Calu3 (cell line): ENCODE results near the gene ZNF639. TPM values are rescaled to one million over a fixed set of nuclear protein-coding genes. Genes with fewer than 3 reads are reported as not detected.

Experiments used
- BruUV-seq: library from RNA; stranded (reverse); fragments of 400-500 nt; replicated peaks from 2 replicates; lab custom pipeline; 2021; lab: Mats Ljungman, UMichigan
- CTCF ChIA-PET: fragments of 300-600 bp; sonication (Branson Sonifier 250); formaldehyde crosslinking; loops from one replicate; lab custom pipeline; 2022; ENCODE audit warnings: antibody characterized with exemption; lab: Charles Lee
- DNase-seq: peaks from one replicate; pipeline ENCODE4 v3.0.0; 2022
- H3K27ac Mint-ChIP-seq: one replicate; pipeline ENCODE4 v1.8.0; 2022; ENCODE audit warnings: mixed read lengths; ENCODE audit not compliant: unreplicated experiment
- H3K27me3 Mint-ChIP-seq: one replicate; pipeline ENCODE4 v1.8.0; 2022; ENCODE audit warnings: mixed read lengths; ENCODE audit not compliant: unreplicated experiment
- H3K36me3 Mint-ChIP-seq: one replicate; pipeline ENCODE4 v1.8.0; 2022; ENCODE audit warnings: mild to moderate bottlenecking, moderate library complexity, mixed read lengths; ENCODE audit not compliant: insufficient read depth, unreplicated experiment
- H3K4me1 Mint-ChIP-seq: one replicate; pipeline ENCODE4 v1.8.0; 2022; ENCODE audit warnings: mild to moderate bottlenecking, low read depth, mixed read lengths; ENCODE audit not compliant: unreplicated experiment
- H3K4me3 Mint-ChIP-seq: one replicate; pipeline ENCODE4 v1.8.0; 2022; ENCODE audit warnings: mild to moderate bottlenecking, low read depth, moderate library complexity, mixed read lengths; ENCODE audit not compliant: unreplicated experiment
- H3K9me3 Mint-ChIP-seq: one replicate; pipeline ENCODE4 v1.8.0; 2022; ENCODE audit warnings: low read depth, mixed read lengths; ENCODE audit not compliant: unreplicated experiment
- intact Hi-C: fragments of 100-400 bp; cut with micrococcal nuclease; formaldehyde crosslinking; loops from one replicate; pipeline ENCODE4 v1.10.0; 2022; ENCODE audit not compliant: unreplicated experiment
- total RNA-seq: library from RNA; stranded (reverse); gene quantifications from 2 replicates; pipeline ENCODE4 v1.2.3, GENCODE V29; 2022
- TF ChIP-seq, protein P1 (sequence below): fragments of 200-600 bp; IDR thresholded peaks from one replicate; pipeline ENCODE4 v1.8.0; 2022; ENCODE audit warnings: antibody characterized with exemption; ENCODE audit not compliant: unreplicated experiment

The ZNF639 gene
- total RNA-seq, 1 experiment from 2014 or later, result 52.1 TPM

DNA sequence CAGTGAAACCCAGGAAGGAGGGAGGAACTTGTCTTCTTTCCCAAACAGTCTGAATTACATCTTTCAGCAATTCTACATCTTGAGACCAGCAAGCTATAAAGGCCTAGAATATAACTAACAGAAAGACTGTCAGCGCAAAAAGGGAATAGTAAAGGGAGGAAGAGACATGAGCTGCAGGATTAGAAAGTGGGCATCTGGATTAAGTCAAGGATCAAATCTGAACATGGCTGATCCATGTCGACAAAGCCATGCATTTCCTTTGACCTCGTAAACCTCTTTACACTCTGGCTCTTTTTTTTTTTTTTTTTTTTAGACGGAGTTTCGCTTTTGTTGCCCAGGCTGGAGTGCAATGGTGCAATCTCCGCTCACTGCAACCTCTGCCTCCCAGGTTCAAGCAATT, 36.5 kb upstream of the ZNF639 start:
- Mint-ChIP-seq H3K36me3 (no peaks in the 10 kb centered on the region), H3K27me3 (no peaks in the 10 kb centered on the region), H3K4me1 (no peaks in the 10 kb centered on the region), H3K9me3 (no peaks in the 10 kb centered on the region), H3K27ac (no peak overlapping the region), H3K4me3 (no peak overlapping the region)
- TF ChIP-seq, protein P1, sequence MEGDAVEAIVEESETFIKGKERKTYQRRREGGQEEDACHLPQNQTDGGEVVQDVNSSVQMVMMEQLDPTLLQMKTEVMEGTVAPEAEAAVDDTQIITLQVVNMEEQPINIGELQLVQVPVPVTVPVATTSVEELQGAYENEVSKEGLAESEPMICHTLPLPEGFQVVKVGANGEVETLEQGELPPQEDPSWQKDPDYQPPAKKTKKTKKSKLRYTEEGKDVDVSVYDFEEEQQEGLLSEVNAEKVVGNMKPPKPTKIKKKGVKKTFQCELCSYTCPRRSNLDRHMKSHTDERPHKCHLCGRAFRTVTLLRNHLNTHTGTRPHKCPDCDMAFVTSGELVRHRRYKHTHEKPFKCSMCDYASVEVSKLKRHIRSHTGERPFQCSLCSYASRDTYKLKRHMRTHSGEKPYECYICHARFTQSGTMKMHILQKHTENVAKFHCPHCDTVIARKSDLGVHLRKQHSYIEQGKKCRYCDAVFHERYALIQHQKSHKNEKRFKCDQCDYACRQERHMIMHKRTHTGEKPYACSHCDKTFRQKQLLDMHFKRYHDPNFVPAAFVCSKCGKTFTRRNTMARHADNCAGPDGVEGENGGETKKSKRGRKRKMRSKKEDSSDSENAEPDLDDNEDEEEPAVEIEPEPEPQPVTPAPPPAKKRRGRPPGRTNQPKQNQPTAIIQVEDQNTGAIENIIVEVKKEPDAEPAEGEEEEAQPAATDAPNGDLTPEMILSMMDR, result no peak
- CTCF ChIA-PET, result no interaction called here
- intact Hi-C loops, result no loop called here
- DNase-seq, result no peak
- no TSS peak for BruUV-seq

DNA sequence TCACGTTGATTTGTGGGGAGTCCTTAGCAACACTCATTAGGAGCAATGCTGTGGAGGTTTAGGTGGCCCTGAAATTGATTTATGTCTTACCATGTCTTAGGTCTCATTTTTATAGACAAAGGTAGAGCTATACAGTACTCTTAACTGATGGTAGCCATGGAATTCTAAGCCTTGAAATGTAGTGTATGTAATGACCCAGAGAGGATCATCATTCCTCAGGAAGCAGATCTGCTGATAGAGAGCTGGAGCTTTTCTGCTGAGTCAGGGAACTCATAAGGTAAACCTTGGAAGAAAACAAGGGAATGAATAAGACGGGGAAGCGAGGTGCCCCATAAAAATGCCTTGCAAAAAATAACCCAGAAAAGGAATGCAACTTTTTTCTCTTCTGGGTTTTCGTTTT, 34.0 kb upstream of the ZNF639 start:
- no peaks in the 10 kb centered on the region for H3K36me3 Mint-ChIP-seq
- TF ChIP-seq, protein P1, result no peak
- no peaks in the 10 kb centered on the region for H3K4me1 Mint-ChIP-seq
- no peak overlapping the region for H3K4me3 Mint-ChIP-seq
- DNase-seq, result no peak
- intact Hi-C loops, result no loop called here
- no peak overlapping the region for H3K27ac Mint-ChIP-seq
- CTCF ChIA-PET, result interaction anchor here (1.0 kb wide), 1 partner anchor 190 kb away, joined by 3 read pairs; no protein-coding TSS in a partner anchor
- H3K9me3 Mint-ChIP-seq, result no peaks in the 10 kb centered on the region
- no peaks in the 10 kb centered on the region for H3K27me3 Mint-ChIP-seq
- BruUV-seq, result no TSS peak

DNA sequence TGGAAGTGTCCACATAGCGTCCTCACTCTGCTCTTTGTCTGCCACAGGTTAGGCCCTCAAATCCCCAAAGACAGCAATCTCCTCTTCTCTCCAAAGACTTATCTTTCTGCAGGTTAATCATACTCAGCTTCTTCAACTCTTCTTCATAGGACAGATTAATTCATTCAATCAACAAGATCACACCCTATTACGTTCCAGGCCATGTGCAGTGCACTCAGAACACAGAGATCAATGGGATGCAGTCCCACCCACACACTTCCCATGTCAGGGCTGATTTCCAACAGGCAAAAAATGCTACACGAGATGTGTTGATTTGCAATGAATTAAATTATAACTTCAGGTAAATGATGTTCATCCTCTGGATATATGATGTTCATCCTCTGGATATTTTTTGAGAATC, 33.5 kb upstream of the ZNF639 start:
- no peaks in the 10 kb centered on the region for H3K9me3 Mint-ChIP-seq
- TF ChIP-seq, protein P1, result no peak
- intact Hi-C loops, result no loop called here
- CTCF ChIA-PET, result interaction anchor here (1.0 kb wide), 1 partner anchor 190 kb away, joined by 3 read pairs; no protein-coding TSS in a partner anchor
- no peak overlapping the region for H3K27ac Mint-ChIP-seq
- no peaks in the 10 kb centered on the region for H3K27me3 Mint-ChIP-seq
- no peak for DNase-seq
- H3K4me3 Mint-ChIP-seq, result no peak overlapping the region
- BruUV-seq, result no TSS peak
- H3K4me1 Mint-ChIP-seq, result no peaks in the 10 kb centered on the region
- H3K36me3 Mint-ChIP-seq, result no peaks in the 10 kb centered on the region

DNA sequence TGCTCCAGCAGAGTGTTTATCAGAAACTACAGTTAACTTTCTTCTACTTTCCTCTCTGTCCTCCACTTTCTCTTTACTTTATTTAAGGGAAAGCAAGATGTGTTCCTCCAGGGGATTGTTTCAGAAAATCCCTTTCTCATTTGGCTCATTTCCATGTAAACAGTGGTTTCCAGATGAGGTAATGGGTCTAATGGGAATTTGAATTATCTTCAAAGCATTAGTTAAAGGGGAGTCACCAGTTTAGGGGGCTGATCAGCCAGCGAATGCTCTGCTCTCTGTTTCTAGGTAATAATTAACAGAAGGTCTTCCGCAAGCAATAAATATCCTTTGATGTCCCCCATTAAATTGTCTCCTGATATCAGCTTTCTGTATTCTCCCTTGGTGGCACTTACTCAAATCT, 30.4 kb upstream of the ZNF639 start:
- BruUV-seq, result no TSS peak
- Mint-ChIP-seq H3K4me3 (no peak overlapping the region), H3K27ac (no peak overlapping the region), H3K36me3 (no peaks in the 10 kb centered on the region), H3K9me3 (peaks cover 2% of the 10 kb centered on the region), H3K4me1 (no peaks in the 10 kb centered on the region), H3K27me3 (no peaks in the 10 kb centered on the region)
- intact Hi-C loops, result no loop called here
- no peak for DNase-seq
- TF ChIP-seq, protein P1, result no peak
- CTCF ChIA-PET, result interaction anchor here (0.6 to 0.9 kb wide), 2 partner anchors 96 to 185 kb away, joined by 3 read pairs; no protein-coding TSS in a partner anchor
